Astrocyte (in vitro differentiated cells and primary cell): Measurements from ENCODE around the gene CSNK1G2. TPM values are rescaled to one million over a fixed set of nuclear protein-coding genes. Genes with fewer than 3 reads are reported as not detected.

ENCODE experiments used
- DNase-seq: peaks from one replicate; pipeline ENCODE4 v3.0.0-alpha.2; 2010; ENCODE audit warnings: low read depth
- FAIRE-seq: peaks from 2 replicates; lab custom pipeline; 2011; peaks lifted over from hg19 to GRCh38; lab: Jason Lieb, UNC
- H2AFZ ChIP-seq: 2 replicates; pipeline ENCODE4 v1.6.0; 2012; ENCODE audit warnings: low read depth, low read length, inconsistent platforms
- H3K27ac ChIP-seq: 2 replicates; pipeline ENCODE4 v1.5.1; 2011; ENCODE audit warnings: low read depth, low read length, inconsistent platforms
- H3K27me3 ChIP-seq: 2 replicates; pipeline ENCODE4 v1.6.0; 2011; ENCODE audit warnings: low read length, inconsistent platforms; ENCODE audit not compliant: insufficient read depth
- H3K36me3 ChIP-seq: 2 replicates; pipeline ENCODE4 v1.5.1; 2011; ENCODE audit warnings: low read length, inconsistent platforms; ENCODE audit not compliant: insufficient read depth
- H3K4me1 ChIP-seq: 2 replicates; pipeline ENCODE4 v1.5.1; 2011; ENCODE audit warnings: low read length, inconsistent platforms; ENCODE audit not compliant: insufficient read depth
- H3K4me2 ChIP-seq: 2 replicates; pipeline ENCODE4 v1.6.0; 2012; ENCODE audit warnings: low read length, inconsistent platforms
- H3K4me3 ChIP-seq: 2 replicates; pipeline ENCODE4 v1.5.1; 2011; ENCODE audit warnings: low read depth, mild to moderate bottlenecking, low read length, inconsistent platforms; ENCODE audit not compliant: insufficient read depth
- H3K79me2 ChIP-seq: 2 replicates; pipeline ENCODE4 v1.6.0; 2012; ENCODE audit warnings: mild to moderate bottlenecking, low read length, inconsistent platforms; ENCODE audit not compliant: insufficient read depth
- H3K9ac ChIP-seq: 2 replicates; pipeline ENCODE4 v1.6.0; 2012; ENCODE audit warnings: mild to moderate bottlenecking, low read length, inconsistent platforms
- H3K9me3 ChIP-seq: 2 replicates; pipeline ENCODE4 v1.5.1; 2012; ENCODE audit warnings: low read depth, mild to moderate bottlenecking, low read length, inconsistent platforms; ENCODE audit not compliant: insufficient read depth
- H4K20me1 ChIP-seq: 2 replicates; pipeline ENCODE4 v1.6.0; 2012; ENCODE audit warnings: low read length, inconsistent platforms; ENCODE audit not compliant: insufficient read depth
- H3K27ac Mint-ChIP-seq: one replicate; pipeline ENCODE4 v1.8.0; 2021; ENCODE audit warnings: mild to moderate bottlenecking, mixed read lengths; ENCODE audit not compliant: unreplicated experiment
- H3K27me3 Mint-ChIP-seq: one replicate; pipeline ENCODE4 v1.8.0; 2021; ENCODE audit warnings: low read depth, mixed read lengths; ENCODE audit not compliant: unreplicated experiment
- H3K36me3 Mint-ChIP-seq: one replicate; pipeline ENCODE4 v1.8.0; 2021; ENCODE audit warnings: low read depth, mixed read lengths; ENCODE audit not compliant: unreplicated experiment
- H3K4me1 Mint-ChIP-seq: one replicate; pipeline ENCODE4 v1.8.0; 2021; ENCODE audit warnings: low read depth, mixed read lengths; ENCODE audit not compliant: unreplicated experiment
- H3K4me3 Mint-ChIP-seq: one replicate; pipeline ENCODE4 v1.8.0; 2021; ENCODE audit warnings: mild to moderate bottlenecking, moderate library complexity, mixed read lengths; ENCODE audit not compliant: unreplicated experiment
- H3K9me3 Mint-ChIP-seq: one replicate; pipeline ENCODE4 v1.8.0; 2021; ENCODE audit warnings: mild to moderate bottlenecking, mixed read lengths; ENCODE audit not compliant: unreplicated experiment
- CTCF ChIP-seq: IDR thresholded peaks from 2 replicates; pipeline ENCODE4 v1.5.1; 2011; ENCODE audit warnings: low read depth, mild to moderate bottlenecking, inconsistent platforms, low read length, moderate library complexity; ENCODE audit not compliant: insufficient read depth
- EZH2 ChIP-seq: IDR thresholded peaks from 2 replicates; pipeline ENCODE4 v1.6.1; 2012; ENCODE audit warnings: mild to moderate bottlenecking, low read length, inconsistent platforms; ENCODE audit not compliant: insufficient read depth
- total RNA-seq: library from RNA; stranded (reverse); gene quantifications from 2 replicates; pipeline ENCODE4 v1.2.1, GENCODE V29; 2021

CSNK1G2 gene
- total RNA-seq, 1 donor from 2014 or later: 64.1 TPM

DNA sequence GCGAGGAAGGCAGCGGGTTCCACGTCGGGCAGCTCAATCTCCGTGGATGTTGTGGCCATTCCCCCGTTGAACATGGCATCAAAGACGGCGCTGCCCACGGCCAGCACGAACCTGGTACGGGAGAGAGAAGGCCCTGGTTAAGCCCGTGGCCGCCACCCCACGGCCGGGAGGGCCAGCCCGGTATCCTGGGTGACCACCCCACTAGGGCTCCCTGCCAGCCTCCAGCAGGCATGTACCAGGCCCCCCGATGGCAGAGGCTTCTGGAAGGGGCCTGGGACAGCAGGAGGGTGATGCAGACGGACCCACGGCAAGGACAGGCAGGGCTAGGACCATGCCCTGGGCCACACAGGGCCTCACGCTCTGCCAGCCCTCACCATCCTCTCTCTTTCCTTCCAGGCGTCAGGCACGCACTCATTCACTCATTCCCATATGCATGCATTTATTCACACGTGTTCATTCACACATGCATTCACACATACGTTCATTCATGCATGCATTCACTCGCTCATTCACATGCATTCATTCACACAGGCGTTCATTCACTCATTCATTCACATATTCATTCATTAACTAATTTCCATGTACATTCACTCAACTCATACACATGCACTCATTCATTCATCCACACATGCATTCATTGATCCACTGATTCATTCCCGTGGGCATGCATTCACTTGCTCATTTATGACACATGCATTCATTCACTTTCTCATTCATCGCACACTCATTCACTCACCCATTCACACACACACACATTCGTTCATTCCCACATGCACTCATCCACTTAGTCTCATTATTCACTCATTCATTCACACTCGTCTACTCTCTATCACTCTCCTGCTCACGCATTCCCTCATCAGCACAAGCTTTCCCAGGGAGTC lies 56.6 kb downstream of the CSNK1G2 start:
- peaks cover 24% of the 10 kb centered on the region for H3K36me3 Mint-ChIP-seq
- no peak overlapping the region for H3K4me3 Mint-ChIP-seq
- DNase-seq (no peak), FAIRE-seq (no peak)
- H3K9ac ChIP-seq: no peak overlapping the region
- no peaks in the 10 kb centered on the region for H3K27me3 Mint-ChIP-seq
- H3K79me2 ChIP-seq: no peaks in the 10 kb centered on the region
- no peak overlapping the region for H2AFZ ChIP-seq
- H3K9me3 ChIP-seq: no peaks in the 10 kb centered on the region
- no peak overlapping the region for H3K4me3 ChIP-seq
- H3K4me2 ChIP-seq: no peak overlapping the region
- H3K36me3 ChIP-seq: peaks cover 6% of the 10 kb centered on the region
- no peaks in the 10 kb centered on the region for H3K4me1 Mint-ChIP-seq
- peaks cover 15% of the 10 kb centered on the region for H4K20me1 ChIP-seq
- peaks cover 10% of the 10 kb centered on the region for H3K9me3 Mint-ChIP-seq
- no peaks in the 10 kb centered on the region for H3K27me3 ChIP-seq
- TF ChIP-seq CTCF: no peak
- no peak for TF ChIP-seq EZH2
- H3K27ac ChIP-seq: no peak overlapping the region
- peak overlapping the region; percentile 13 for H3K27ac Mint-ChIP-seq
- H3K4me1 ChIP-seq: no peaks in the 10 kb centered on the region

DNA sequence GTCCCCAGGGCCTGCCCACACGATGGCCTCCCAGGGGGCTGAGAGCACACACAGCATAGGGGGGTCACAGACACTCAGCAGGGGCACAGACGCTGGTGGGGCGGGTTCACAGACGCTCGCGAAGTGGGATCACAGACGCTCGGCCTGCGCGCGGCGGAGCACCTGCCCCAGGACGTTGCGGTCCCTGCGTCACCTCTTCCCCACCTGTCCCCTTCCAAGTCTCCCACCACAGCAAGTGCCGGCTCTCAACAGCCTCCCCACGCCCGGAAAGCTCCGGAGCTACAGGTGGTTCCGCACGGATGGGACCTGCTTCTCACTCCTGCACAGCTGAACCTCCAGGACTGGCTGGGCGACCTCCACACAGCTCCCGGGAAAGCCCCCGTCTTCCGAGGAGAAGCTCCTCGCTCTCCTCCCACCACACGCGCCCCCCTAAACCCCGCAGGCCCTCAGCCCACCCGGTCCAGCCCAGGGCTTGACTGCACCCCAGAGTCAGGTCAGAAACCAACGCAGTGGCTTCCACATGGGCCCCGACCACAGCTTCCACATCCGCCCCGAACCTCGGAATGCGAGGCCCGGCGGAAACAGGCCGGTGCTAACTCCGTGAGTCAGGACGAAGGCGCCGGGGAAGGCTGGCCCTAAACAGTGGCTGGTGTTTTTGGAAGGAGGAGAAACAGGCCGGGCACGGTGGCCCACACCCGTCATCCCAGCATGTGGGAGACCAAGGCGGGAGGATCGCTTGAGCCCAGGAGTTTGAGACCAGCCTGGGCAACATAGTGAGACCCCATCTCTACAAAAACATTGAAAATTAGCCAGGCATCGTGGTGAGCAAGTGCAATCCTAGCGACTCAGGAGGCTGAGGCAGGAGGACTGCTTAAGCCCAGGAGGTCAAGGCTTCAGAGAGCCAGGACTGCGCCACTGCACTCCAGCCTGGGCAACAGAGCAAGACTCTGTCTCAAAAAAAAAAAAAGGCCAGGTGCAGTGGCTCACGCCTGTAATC lies 58.0 kb downstream of the CSNK1G2 start:
- DNase-seq (no peak), FAIRE-seq (no peak)
- H3K9ac ChIP-seq: no peak overlapping the region
- H3K36me3 Mint-ChIP-seq: peaks cover 26% of the 10 kb centered on the region
- H3K27me3 Mint-ChIP-seq: no peaks in the 10 kb centered on the region
- H3K9me3 ChIP-seq: no peaks in the 10 kb centered on the region
- H3K9me3 Mint-ChIP-seq: peaks cover 10% of the 10 kb centered on the region
- H3K4me3 ChIP-seq: no peak overlapping the region
- peaks cover 6% of the 10 kb centered on the region for H3K36me3 ChIP-seq
- TF ChIP-seq CTCF: no peak
- TF ChIP-seq EZH2: no peak
- no peaks in the 10 kb centered on the region for H3K27me3 ChIP-seq
- H2AFZ ChIP-seq: no peak overlapping the region
- H3K4me2 ChIP-seq: no peak overlapping the region
- H3K4me1 ChIP-seq: no peaks in the 10 kb centered on the region
- H4K20me1 ChIP-seq: peaks cover 23% of the 10 kb centered on the region
- no peaks in the 10 kb centered on the region for H3K4me1 Mint-ChIP-seq
- no peak overlapping the region for H3K4me3 Mint-ChIP-seq
- no peak overlapping the region for H3K27ac Mint-ChIP-seq
- no peak overlapping the region for H3K27ac ChIP-seq
- no peaks in the 10 kb centered on the region for H3K79me2 ChIP-seq
